ENCODE data around the gene LAMA2.
A peak's percentile ranks its signal among the peaks of the same experiment; 100 is the strongest.

The LAMA2 gene

GRCh38 chr6:129324345-129324744, 441.4 kb downstream of the LAMA2 start:
- in situ Hi-C loops (cut with HindIII; ENCODE audit: low pct_ligation_motif_present, low sequenced_read_pairs), result no loop called here
- Histone ChIP-seq H3K4me3 (ENCODE audit: low read depth, low read length) (no peak overlapping the region), H3K36me3 (replicated peaks) (no peaks in the 10 kb centered on the region)

DNA sequence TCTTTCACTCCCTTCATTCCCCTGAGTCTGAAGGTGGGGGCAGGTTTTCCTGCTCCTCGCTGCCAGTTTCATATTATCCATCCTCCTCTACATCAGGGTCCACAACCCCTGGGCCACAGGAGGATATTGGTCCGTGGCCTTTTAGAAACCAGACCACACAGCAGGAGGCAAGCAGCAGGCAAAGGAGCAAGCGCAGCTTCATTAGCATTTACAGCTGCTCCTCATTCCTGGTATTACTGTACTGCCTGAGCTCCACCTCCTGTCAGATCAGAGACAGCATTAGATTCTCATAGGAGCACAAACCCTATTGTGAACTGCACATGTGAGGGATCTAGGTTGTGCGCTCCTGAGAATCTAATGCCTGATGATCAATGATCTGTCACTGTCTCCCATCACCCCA, 446.7 kb downstream of the LAMA2 start:
- DNase-seq, result no peak
- no peaks in the 10 kb centered on the region for H3K36me3 ChIP-seq (replicated peaks)
- in situ Hi-C loops (cut with HindIII; ENCODE audit: low pct_ligation_motif_present, low sequenced_read_pairs), result no loop called here

More at GRCh38 chr6:129324345-129324744, 441.4 kb downstream of the LAMA2 start:
- no peak for TF ChIP-seq CTCF (IDR thresholded peaks at IDR 0.05; ENCODE audit: low read depth, low read length, missing control alignments)
- Histone ChIP-seq H3K27me3 (replicated peaks) (no peaks in the 10 kb centered on the region), H3K27ac (no peak overlapping the region)
- DNase-seq, result no peak

GRCh38 chr6:129331450-129332138, 448.7 kb downstream of the LAMA2 start:
- no peak for TF ChIP-seq CTCF (IDR thresholded peaks at IDR 0.05; ENCODE audit: low read depth, low read length, missing control alignments)
- peak; percentile 52 for DNase-seq
- peak overlapping the region; percentile 51 for H3K27ac ChIP-seq
- in situ Hi-C loops (cut with HindIII; ENCODE audit: low pct_ligation_motif_present, low sequenced_read_pairs), result no loop called here
- no peaks in the 10 kb centered on the region for H3K27me3 ChIP-seq (replicated peaks)
- no peaks in the 10 kb centered on the region for H3K36me3 ChIP-seq (replicated peaks)
- H3K4me3 ChIP-seq (ENCODE audit: low read depth, low read length), result no peak overlapping the region

More for the DNA sequence above, 446.7 kb downstream of the LAMA2 start:
- TF ChIP-seq CTCF (IDR thresholded peaks at IDR 0.05; ENCODE audit: low read depth, low read length, missing control alignments), result no peak
- Histone ChIP-seq H3K27me3 (replicated peaks) (no peaks in the 10 kb centered on the region), H3K27ac (no peak overlapping the region), H3K4me3 (ENCODE audit: low read depth, low read length) (no peak overlapping the region)

- H3K4me3 ChIP-seq (ENCODE audit: low read depth, low read length), result no peak overlapping the region
- TF ChIP-seq CTCF (IDR thresholded peaks at IDR 0.05; ENCODE audit: low read depth, low read length, missing control alignments), result no peak
- no peaks in the 10 kb centered on the region for H3K27me3 ChIP-seq (replicated peaks)
- H3K27ac ChIP-seq, result no peak overlapping the region
- H3K36me3 ChIP-seq (replicated peaks), result no peaks in the 10 kb centered on the region
- no peak for DNase-seq
- in situ Hi-C loops (cut with HindIII; ENCODE audit: low pct_ligation_motif_present, low sequenced_read_pairs), result no loop called here
Observed at GRCh38 chr6:129335792-129336191, 452.9 kb downstream of the LAMA2 start.

DNA sequence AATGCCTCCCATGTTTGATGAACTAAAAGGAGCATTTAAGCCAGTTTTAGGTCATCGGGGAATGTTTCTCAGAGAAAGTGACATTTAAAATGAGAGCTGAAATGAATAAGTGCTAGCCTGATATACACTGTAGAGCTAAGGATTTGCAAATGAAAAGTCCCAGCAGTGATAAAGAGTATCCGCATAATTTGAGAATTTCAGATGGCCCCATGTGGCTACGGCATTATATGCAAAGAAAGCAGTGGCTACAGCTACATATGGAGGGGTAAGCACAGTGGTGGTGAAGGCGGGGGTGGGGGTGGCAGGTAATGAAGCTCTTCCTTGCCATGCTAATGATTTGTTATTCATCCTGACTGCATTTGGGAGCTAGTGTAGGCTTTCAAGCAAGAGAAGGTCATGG, 455.7 kb downstream of the LAMA2 start:
- no peaks in the 10 kb centered on the region for H3K27me3 ChIP-seq (replicated peaks)
- DNase-seq, result no peak
- in situ Hi-C loops (cut with HindIII; ENCODE audit: low pct_ligation_motif_present, low sequenced_read_pairs), result no loop called here
- H3K4me3 ChIP-seq (ENCODE audit: low read depth, low read length), result no peak overlapping the region
- no peak overlapping the region for H3K27ac ChIP-seq
- no peaks in the 10 kb centered on the region for H3K36me3 ChIP-seq (replicated peaks)
- TF ChIP-seq CTCF (IDR thresholded peaks at IDR 0.05; ENCODE audit: low read depth, low read length, missing control alignments), result no peak

DNA sequence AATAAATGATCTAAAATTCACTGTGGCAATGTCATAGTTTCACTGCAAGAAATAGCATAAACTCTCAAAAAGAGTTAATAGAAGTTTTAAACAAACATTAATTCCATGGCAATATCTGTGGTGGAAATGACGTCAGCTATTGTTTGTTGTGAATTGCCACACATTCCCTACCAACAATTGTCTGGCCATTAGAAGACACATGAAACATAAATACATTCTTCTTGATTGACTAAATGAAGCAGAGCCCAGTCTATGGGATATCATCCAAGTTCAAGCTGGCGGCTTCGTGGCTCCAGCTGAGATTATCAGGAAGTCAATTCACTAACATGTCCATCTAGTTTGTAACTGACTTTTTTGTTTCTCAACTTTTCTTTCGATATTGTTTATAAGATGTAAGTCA, 458.0 kb downstream of the LAMA2 start:
- Histone ChIP-seq H3K27me3 (replicated peaks) (no peaks in the 10 kb centered on the region), H3K36me3 (replicated peaks) (no peaks in the 10 kb centered on the region), H3K27ac (peak overlapping the region; percentile 54), H3K4me3 (ENCODE audit: low read depth, low read length) (no peak overlapping the region)
- no peak for TF ChIP-seq CTCF (IDR thresholded peaks at IDR 0.05; ENCODE audit: low read depth, low read length, missing control alignments)
- in situ Hi-C loops (cut with HindIII; ENCODE audit: low pct_ligation_motif_present, low sequenced_read_pairs), result no loop called here
- peak; percentile 86 for DNase-seq
